GM13977 (cell line): Measurements from ENCODE around the gene FLRT2.

Experiments used
- DNase-seq: peaks from one replicate; pipeline ENCODE4 v3.0.0; 2012; ENCODE audit warnings: low spot score
- CTCF ChIP-seq: IDR thresholded peaks from 2 replicates; pipeline ENCODE4 v1.5.1; 2012; ENCODE audit warnings: mild to moderate bottlenecking, control low read depth; ENCODE audit not compliant: insufficient read depth; ENCODE audit errors: extremely low read depth, missing control alignments
- in situ Hi-C: fragments of 300-500 bp; cut with MboI; formaldehyde crosslinking; loops from one replicate; pipeline ENCODE4 v1.12.0; 2022; ENCODE audit warnings: low sequenced_read_pairs, low pct_unique_long_range_greater_than_20kb, mixed read lengths, inconsistent platforms; ENCODE audit not compliant: unreplicated experiment

Gene FLRT2

GRCh38 chr14:85572011-85572410 is 42.1 kb downstream of the FLRT2 start:
- DNase-seq: no peak
- in situ Hi-C loops: no loop called here
- no peak for TF ChIP-seq CTCF

- no peak for DNase-seq
- in situ Hi-C loops: no loop called here
- no peak for TF ChIP-seq CTCF
Observed at GRCh38 chr14:85572845-85573244, 42.9 kb downstream of the FLRT2 start.

GRCh38 chr14:85573406-85573805 is 43.5 kb downstream of the FLRT2 start:
- TF ChIP-seq CTCF: no peak
- no peak for DNase-seq
- in situ Hi-C loops: no loop called here

GRCh38 chr14:85574853-85575616 is 45.1 kb downstream of the FLRT2 start:
- TF ChIP-seq CTCF: no peak
- in situ Hi-C loops: no loop called here
- no peak for DNase-seq

- no peak for TF ChIP-seq CTCF
- in situ Hi-C loops: no loop called here
- no peak for DNase-seq
Observed at GRCh38 chr14:85575617-85575898, 45.6 kb downstream of the FLRT2 start.

- TF ChIP-seq CTCF: no peak
- in situ Hi-C loops: no loop called here
- DNase-seq: no peak
Observed at GRCh38 chr14:85576218-85576617, 46.3 kb downstream of the FLRT2 start.

GRCh38 chr14:85576848-85577542 is 47.1 kb downstream of the FLRT2 start:
- no peak for TF ChIP-seq CTCF
- no peak for DNase-seq
- in situ Hi-C loops: no loop called here
